Stimulated activated CD4-positive, alpha-beta T cell treated with anti-CD3 and anti-CD28 coated beads, Interleukin-4, amount 100 ng/mL, for 48 hours (primary cell): ENCODE measurements around the gene MAPK8.
"Not testable (repeated sequence)": the region's sequence is repeated elsewhere in the genome, so short reads cannot be mapped to it uniquely, and the experiment has no call there.

Experiments
- DNase-seq, 2 donors: peaks; one replicate each; pipeline ENCODE4 v3.0.0-alpha.2; 2020; ENCODE audit warnings: low read depth in 2 of 2

The MAPK8 gene

DNA sequence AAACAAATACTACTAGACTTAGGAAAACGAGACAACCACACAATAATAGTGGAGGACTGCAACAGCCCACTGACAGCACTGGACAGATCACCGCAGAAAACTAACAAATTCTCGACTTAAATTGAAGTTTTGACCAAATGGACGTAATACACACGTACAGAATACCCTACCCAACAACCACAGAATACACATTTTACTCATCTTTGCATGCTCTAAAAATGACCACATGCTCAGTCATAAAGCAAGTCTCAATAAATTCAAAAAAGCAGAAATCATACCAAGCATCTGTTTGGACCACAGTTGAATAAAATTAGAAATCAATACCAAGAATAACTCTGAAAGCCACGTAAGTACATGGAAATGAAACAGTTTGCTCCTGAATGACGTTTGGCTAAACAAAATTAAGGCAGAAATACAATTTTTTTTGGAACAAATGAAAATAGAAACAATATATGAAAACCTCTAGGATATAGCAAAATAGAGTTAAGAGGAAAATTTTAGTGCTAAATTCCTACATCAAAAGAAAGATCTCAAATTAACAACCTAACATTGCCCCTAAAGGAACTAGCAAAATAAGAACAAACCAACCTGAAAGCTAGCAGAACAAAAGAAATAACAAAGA is 30.6 kb downstream of the MAPK8 start:
- no peak for DNase-seq

DNA sequence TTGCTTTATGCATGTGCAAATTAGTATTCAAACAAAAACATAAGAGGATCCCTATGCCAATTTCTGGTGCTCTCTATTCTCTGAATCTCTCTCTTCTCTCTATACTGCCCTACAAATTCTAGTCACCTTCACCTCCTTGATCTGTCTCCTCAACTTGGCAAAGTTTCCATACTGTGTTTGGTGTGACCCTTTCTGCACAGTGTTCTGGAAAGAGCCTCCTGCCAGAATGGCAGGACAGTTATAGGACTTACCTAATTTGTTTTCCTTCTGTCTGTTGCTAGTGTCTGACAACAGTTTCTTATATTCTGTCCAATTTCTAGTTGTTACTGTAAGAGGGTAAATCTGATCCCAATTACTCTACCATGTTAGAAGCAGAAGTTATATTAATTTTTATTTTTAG is 34.3 kb downstream of the MAPK8 start:
- no peak for DNase-seq

DNA sequence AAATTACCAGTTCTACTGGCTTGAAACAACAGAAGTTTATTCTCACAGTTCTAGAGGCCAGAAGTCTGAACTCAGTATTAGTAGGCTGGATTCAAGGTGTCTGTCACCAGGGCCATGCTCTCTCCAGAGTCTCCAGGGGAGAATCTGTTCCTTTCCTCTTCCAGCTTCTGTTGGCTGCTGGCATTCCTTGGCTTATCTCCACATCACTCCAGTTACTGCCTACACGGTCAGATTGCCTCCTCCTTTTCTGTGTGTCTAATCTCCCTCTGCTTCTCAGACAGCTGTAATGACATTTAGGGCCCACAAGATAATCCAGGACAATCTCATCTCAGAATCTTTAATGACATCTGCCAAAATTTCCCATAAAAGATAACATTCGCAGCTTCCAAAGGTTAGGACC is 36.6 kb downstream of the MAPK8 start:
- DNase-seq, result no peak

DNA sequence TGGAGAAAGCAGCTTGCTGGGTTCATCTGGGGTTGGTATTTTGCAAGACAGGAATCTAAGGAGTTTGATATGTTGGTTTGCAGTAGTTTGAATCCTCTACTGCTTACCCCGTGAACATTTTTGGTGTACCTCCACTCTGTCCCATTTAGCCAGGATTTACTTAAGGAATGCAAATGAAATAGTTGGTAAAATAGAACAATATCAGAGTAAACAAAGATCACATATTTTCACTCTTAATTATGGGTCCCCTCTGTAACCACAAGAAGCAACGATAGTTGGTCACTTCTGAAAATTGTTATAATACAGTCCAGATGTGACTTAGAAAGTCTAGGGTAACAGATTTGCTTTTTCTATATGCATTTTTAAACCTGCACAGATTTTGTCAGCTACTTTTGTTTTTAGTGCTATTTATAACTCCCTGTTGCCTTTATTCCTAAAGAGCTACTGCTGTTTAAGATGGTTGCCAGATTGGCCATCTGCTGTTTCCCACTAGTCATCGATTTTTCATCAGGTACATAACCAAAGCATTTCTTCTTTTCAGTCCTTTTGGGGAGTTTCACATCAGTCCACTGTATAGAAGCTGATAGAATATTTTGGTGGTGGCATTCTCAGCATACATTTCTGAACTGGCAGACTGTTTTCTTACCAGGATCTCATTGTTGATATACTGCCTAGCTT is 37.6 kb downstream of the MAPK8 start:
- no peak for DNase-seq

DNA sequence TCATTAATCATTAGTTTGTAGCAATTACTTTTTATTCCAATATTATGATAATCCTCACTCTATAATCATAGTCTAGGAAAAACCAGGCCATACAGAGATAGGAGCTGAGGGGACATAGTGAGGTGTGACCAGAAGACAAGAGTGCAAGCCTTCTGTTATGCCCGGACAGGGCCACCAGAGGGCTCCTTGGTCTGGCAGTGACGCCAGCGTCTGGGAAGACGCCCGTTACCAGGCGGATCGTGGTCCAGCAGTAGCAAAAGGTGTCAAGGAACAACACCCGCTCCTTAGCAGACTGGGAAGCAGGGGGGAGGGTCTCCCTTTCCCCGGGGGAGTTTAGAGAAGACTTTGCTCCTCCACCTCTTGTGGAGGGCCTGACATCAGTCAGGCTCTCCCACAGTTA is 39.8 kb downstream of the MAPK8 start:
- not testable (repeated sequence) for DNase-seq

DNA sequence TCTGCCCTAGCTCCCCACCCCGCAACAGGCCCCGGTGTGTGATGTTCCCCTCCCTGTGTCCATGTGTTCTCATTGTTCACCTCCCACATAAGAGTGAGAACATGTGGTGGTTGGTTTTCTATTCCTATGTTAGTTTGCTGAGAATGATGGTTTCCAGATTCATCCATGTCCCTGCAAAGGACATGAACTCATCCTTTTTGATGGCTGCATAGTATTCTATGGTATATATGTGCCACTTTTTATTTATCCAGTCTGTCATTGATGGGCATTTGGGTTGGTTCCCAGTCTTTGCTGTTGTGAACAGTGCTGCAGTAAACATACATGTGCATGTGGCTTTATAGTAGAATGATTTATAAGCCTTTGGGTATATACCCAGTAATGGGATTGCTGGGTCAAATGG is 41.1 kb downstream of the MAPK8 start:
- not testable (repeated sequence) for DNase-seq

DNA sequence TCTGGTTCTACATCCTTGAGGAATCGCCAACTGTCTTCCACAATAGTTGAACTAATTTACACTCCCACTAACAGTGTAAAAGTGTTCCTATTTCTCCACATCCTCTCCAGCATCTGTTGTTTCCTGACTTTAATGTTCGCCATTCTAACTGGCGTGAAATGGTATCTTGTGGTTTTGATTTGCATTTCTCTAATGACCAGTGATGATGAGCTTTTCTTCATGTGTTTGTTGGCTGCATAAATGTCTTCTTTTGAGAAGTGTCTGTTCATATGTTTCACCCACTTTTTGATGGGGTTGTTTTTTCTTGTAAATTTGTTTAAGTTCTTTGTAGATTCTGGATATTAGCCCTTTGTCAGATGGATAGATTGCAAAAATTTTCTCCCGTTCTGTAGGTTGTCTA is 41.5 kb downstream of the MAPK8 start:
- DNase-seq, result not testable (repeated sequence)

DNA sequence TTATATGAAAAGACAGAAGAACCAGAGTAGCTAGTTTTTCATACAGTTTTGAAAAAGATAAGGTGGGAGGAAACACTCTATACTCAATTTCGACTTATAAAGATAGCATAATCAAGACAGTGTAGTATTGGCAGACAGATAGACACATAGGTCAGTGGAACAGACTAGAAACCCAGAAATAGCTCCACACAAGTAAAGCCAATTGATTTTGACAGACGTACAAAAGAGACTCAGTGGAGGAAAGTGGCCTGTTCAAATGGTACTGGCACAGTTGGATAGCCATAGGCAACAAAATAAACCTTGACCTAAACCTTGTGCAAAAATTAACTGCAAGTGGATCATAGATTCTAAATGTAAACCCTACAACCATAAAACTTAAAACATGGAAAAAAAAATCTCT is 46.8 kb downstream of the MAPK8 start:
- no peak for DNase-seq

DNA sequence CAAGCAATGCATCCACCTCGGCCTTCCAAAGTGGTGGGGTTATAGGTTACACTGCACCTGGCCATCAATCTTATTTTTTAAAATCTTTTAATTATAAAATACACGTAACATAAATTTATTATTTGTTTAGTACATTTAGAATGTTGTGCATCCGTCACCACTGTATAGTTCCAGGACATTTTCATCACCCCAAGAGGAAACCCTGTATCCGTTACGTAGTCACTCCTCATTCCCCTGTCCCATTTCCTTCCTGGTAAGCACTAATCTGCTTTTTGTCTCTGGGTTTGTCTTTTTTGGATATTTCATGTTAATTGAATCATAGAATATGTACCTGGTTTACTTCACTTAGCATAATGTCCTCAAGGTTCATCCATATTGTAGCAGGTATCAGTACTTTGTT is 51.2 kb downstream of the MAPK8 start:
- DNase-seq, result no peak

DNA sequence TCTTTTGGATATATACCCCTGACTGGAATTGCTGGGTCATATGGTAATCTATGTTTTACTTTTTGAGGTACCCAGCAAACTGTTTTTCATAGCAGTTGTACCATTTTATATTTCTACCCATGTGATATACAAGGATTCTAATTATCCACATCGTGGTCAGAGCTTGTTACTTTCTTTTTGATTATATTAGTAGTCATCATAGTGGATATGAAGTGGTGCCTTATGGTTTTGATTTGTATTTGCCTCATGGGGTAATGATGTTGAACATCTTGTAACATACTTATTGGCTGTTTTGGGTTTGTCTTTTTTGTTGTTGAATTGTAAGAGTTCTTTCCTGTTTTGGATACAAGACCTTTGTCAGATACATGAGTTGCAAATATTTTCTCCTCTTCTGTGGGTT is 51.7 kb downstream of the MAPK8 start:
- DNase-seq, result no peak

DNA sequence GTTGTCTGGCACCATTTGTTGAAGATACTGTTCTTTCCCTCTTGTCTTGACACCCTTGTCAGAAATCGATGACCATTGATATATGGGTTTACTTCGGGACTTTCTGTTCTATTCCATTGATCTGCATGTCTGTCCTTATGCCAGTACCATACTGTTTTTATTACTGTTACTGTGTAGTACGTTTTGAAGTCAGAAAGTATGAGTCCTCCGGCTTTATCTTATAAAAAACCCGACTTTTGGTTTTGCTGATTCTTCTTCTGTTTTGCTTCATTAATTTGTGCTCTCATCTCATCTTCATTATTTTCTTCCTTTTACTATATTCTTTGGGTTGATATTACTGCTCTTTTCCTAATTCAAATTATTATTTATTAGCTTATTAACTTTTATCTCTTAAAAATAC is 52.4 kb downstream of the MAPK8 start:
- DNase-seq, result no peak

DNA sequence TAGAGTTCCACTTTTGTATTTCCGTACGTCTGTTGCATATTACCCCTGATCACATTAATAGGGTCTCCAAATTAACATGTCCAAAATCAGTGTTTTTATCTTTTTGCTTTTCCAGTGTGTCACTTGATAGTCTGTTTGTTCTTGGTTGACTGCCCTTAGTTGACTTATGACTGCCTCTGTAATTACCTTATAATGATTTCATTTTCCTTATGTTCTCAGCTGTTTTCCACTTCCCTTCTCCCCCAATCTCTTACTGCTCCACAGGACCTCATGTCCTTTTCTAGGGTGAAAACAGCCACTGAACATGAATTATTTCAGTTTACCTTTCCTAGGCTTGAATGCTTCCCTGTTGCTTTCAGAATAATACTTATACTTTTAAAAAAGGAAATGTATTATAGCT is 54.7 kb downstream of the MAPK8 start:
- DNase-seq, result no peak

DNA sequence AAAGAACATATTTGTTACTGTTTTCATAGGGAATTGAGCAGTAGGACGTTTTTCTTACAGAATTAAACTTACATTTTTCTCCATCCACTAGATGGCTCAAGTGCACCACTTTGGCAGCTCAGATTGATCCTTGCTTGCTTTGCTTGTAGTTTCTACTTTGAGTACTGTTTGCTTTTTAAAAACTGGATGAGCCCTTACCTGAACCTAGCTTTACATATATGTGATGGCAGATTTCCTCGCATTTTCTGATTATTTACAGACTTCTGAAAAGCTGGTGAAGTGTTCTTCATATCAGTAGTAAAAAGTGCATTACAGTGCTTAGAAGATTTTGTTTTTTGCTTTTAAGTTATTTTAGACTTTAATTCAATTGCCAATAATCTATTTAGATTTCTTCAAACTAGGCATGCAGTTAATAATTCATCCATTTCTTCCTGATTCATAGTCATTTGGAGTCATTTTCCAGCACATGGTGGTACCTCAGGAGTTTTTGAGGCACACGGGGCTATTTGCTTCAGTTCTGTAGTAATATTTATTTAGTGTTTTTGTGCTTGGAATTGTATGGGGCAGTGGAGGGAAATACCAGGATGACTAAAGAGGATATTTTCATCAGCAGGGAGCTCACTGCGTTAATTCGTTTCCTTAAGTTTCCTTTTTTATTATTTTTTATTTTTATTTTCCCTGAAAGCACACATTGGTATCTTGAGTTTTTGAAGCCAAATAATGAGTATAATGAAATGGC is 57.3 kb downstream of the MAPK8 start:
- DNase-seq, result peak in 1 of 2 donors; percentile 4

DNA sequence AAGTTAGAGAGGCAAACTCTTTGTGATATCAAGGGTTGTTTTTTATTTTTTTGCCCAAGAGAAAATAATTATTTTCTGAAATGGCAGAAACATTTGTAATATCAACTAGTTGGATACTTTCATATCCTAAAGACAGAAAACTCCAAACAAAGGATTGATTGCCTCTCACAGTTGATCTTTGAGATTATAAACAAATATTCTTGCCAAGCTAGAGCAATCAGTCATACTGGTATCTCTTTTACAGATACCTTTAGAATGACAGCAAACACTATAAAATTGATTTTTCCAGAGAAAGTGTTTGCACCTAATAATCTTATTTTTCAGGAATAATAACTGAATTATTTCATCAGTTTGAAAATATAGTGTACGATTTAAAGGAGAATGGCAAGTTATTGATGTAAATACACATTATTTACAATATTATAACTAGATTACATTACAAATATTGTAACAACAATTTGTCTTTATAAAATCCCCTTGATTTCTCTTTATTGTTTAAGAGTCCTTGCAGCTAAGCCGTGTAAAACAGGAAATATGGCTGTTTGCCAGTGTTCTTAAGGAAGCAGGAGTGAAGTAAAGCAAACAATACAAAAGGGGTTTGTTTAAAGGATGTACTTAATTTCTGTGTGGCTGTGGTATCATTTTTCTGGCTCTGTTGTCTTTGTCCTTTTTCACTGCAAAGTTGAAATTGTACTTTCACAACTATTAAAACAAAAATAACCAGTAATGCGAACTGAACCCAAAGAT is 58.4 kb downstream of the MAPK8 start:
- no peak for DNase-seq

DNA sequence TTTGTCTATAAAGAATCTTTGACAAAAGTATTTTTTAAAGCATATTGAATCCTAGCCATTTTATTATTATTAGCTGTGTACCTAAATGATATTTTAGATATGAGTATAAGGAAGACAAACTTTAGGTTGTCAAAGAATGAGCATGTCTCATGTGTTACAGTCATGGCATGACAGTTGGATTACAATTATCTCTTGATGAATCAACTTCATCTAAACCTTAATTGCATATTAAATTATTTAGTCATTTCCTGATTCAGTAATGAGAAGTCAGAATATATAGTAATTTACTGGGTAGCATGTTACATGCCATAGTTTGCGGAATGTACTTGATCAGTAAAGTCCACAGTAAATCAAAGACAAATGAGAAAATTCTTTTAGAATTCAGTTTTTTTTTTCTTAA is 59.2 kb downstream of the MAPK8 start:
- DNase-seq, result no peak

DNA sequence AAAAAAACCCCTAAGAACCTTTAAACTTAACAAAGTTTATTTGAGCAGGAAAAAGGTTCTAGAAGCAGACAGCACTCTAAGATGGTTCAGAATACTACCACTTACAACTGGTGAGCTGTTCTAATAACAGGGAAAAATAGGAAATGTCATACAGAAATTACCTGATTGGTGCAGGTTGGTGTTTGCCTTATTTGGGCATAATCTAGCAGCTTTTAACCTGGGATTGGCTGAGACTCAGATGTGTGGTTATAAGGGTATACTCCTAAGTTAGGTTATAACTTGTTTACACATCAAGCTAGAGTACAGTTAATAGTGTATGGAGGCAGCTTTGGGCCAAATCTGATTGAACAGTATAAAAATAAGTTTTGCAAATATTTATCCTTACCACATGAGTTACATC is 59.8 kb downstream of the MAPK8 start:
- DNase-seq, result no peak

DNA sequence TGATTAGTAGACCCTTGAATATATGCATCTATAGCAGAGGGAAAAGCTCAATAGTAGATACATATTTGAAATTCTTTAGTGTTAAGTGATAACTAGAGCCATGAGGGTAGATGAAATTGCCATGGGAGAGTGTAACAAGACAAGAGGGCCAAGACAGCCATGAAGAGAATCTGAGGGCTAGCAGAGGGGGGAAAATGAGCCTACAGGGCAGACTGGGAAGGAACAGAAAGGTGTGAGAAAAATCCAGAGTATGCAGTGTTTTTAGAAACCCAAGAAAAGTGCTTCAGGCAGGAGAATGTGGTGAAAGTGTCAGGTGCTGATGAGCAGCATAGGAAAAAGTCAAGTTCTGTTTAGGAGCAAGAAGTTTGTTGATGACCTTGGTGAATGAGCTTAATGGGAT is 63.0 kb downstream of the MAPK8 start:
- DNase-seq, result no peak

DNA sequence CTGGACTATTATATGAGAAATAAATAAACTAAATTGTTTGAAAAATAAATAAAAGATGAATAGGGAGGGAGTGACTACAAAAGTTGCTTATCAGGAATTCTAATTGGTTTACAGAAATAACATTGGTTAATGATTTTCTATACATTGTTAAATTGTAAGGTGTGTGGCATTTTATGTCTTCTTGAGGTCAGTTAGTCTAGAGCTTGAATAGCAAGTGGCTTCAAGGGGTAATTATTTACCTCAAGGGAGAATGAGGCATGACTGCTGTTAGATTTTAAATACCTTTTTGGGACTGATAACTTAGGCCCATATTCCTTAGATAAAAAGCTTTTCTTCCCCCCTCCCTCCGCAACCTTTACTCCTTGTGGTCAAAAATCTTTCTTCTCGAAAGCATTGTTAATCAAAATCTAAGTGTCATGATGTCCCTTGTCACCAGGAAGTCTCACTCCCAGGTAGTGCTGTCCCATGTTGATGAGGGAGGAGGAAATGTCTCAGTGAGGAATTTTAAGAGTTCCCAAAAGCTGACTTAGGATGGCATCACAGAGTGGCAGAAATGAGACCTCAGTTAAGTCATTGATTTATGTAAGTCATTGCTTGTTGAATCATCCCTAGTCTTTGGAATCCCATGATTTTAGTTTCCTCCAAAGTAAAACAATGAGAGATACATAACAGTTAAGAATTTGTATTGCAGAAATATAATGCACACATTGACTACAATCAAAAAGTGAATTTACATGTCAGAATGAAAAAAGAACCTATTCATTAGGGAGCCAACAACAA is 71.5 kb downstream of the MAPK8 start:
- no peak for DNase-seq

DNA sequence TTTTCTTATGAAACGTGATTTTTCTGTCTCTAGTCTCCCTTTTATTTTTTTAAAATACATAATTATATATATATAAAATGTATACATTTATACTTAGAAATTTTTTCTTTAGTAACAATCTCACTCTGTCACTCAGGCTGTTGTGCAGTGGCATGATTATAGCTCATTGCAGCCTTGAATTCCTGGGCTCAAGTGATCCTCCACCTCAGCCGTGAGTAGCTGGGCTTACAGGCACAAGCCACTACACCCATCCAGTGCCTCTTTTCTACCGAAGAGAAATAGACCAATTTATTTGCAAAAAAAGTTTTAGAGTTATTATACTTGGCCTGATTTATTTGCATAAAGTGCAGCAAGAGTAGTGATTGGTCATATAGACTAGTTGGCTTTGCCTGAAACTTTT is 72.2 kb downstream of the MAPK8 start:
- DNase-seq, result no peak

DNA sequence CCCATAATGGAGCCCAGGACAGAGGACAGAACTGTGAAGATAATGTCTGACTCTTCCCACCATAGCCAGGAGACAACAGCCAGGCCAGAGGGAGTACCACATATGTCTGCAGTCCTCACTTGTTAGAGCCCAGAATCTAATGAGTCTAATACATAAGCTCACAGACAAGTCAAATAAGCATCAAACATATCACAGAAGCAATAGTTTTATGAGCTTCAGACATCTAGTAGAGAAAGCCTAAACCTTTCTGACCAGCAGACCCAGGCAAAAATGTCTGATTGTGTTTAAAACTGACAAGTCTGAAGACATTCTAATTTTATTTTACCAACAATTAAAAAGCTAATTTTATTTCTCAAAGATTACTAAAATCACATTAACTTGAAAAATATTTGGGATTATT is 75.5 kb downstream of the MAPK8 start:
- DNase-seq, result no peak

DNA sequence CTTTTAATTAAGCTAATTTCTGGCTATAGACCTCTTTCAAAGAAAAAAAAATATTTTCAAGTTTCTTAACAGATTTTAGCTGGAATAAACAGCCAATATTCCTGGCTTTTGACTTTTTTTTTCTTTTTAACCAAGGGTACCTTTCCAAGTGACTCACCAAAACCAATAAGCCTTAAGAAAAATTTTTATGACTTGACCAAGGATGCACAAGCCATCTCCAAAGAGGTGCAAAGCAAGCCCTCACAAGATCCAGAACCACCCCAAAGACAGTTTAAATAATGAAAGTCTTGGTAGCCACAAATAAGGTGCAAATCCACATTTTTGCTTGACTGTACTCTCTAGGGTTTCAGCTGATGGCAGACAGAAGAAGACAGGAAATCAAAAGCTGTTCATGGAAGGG is 76.5 kb downstream of the MAPK8 start:
- DNase-seq, result no peak

DNA sequence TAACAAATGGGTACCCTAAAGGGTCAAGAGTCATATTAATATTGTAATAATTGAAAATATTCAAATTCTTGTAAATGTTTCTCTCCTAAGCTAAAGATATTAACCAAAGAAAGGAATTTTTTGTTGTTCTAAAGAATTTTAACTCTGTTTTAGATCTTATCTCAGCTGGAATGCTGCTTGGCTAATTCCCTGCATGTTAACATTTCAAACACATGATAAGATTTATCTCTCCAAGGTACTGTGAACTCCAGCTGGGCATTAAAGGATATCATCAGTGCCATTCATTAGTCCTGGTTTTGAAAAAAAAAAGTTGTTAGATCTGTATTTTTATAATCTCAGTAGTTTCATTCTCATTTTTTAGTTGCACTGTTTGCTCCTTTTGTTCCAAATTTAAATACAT is 76.9 kb downstream of the MAPK8 start:
- DNase-seq, result no peak
